Natural killer cell treated with Interleukin-12 subunit alpha and Interleukin-12 subunit beta and Interleukin-15 and Interleukin-18, amount 100 ng/mL, for 72 hours (primary cell): ENCODE measurements around the gene ENTREP1. TPM values are rescaled to one million over a fixed set of nuclear protein-coding genes. Genes with fewer than 3 reads are reported as not detected.

Experiments used
- total RNA-seq, 2 donors: library from RNA; stranded (reverse); gene quantifications; one replicate each; pipeline ENCODE4 v1.2.3, GENCODE V29; 2022

The ENTREP1 gene
- total RNA-seq, 2 donors from 2014 or later: not detected

Other genes starting within 250 kb of the ENTREP1 start
- 10 to 100 TPM in 1 of 2 donors, 1 to 10 TPM in 1; 5.1 to 10.2 TPM for gene TJP2, start 150.9 kb upstream of the ENTREP1 start, total RNA-seq